Measurements from ENCODE around the gene SLCO2B1. TPM values are rescaled to one million over a fixed set of nuclear protein-coding genes. Genes with fewer than 3 reads are reported as not detected.

SLCO2B1 gene
- polyA plus RNA-seq, 10 donors = 9.1 to 19.4 (median 11.7) TPM

DNA sequence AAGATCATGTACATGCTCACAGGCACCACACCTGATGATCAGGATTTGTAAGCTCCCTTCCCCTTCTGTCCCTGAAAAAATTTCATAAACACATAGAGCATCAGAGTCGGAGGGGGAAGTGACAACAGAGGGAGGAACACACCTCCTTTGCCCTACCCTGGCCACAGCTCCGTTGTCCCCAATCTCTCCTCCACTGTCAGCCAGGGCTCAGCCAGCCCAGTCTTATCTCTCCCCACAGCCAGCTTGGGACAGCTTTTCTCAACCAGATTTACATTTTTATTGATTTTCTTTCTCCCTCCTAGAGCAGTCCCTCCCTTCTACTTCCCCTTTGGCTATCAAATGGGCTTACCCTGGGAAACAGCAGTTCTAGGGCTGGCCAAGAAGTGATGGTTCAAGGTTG lies 57.5 kb downstream of the SLCO2B1 start:
- DNase-seq = no peak

DNA sequence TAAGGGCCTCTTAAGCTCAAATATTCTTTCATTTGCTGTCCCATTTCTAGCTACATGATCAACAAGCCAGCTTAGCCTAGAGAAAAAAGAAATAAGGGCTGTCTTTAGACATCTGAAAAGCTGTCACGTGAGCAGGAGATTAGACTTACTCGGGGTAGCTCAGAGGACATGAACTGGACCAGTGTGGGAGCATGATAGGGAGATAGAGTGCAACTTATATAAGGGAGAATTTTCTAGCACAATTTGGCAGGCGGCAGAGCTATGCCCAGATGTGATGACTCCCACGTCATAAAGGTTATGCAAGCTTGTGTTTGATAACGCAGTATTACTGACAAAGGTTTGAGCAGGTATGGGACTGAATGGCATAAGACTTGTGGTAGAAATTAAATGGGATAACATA lies 61.5 kb downstream of the SLCO2B1 start:
- DNase-seq = no peak

DNA sequence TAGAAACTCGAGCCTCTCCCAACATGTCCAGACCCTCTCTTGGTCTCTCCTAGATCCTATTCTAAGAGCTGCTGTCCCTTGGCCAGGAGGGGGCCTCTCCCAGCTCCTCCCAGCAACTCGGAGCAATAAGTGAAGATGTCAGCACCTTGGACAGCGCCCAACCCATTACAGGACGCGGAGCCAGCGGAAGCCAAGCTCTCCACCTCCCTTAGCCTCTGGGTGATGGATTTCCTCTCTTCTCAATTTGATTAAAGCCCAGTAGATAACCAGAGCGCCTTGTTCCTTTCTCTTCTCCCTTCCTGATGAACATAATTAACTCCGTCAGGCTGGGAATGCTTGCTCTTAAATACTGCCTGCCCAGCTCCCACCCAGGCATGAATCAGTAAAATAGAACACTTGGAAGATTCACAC lies 63.5 kb downstream of the SLCO2B1 start:
- peak; percentile 75 to 89 (median 88) for DNase-seq

DNA sequence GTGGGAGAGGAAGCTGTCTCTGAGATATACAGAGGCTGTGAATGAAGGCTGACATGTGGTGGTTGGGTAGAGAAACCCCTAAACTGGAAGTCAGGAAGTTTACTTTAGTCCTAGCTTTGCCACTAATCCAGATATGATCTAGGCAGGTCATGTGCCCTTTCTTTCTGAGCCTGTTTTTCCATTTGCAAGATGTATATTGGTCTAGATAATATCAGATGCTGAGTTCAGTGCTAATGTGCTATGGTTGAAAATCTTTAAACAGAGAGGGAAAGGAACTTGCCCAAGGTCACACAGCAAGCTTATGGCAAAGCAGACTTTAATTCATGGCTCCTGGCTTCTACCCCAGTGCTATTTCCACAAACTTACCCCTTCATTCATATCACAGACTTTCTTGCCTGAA lies 63.9 kb downstream of the SLCO2B1 start:
- no peak for DNase-seq

DNA sequence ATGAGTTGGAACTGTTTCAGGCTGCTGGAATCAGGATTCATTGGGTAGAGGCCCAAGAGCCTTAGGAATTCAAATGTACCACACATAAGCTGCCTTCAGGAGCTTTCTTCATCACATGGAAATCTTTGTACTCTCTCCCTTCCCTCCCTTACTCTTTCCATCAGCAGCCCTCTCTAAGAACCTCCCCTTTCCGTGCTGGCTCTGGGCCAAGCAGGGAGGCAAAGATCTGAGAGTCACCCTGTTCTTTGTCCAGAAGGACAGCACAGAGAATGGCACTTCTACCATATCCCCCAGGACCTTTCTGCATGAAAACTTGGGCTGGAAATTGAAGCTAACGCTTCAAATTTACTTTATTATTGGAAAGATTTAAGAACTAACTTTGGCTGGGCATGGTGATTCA lies 69.0 kb downstream of the SLCO2B1 start:
- DNase-seq = no peak

DNA sequence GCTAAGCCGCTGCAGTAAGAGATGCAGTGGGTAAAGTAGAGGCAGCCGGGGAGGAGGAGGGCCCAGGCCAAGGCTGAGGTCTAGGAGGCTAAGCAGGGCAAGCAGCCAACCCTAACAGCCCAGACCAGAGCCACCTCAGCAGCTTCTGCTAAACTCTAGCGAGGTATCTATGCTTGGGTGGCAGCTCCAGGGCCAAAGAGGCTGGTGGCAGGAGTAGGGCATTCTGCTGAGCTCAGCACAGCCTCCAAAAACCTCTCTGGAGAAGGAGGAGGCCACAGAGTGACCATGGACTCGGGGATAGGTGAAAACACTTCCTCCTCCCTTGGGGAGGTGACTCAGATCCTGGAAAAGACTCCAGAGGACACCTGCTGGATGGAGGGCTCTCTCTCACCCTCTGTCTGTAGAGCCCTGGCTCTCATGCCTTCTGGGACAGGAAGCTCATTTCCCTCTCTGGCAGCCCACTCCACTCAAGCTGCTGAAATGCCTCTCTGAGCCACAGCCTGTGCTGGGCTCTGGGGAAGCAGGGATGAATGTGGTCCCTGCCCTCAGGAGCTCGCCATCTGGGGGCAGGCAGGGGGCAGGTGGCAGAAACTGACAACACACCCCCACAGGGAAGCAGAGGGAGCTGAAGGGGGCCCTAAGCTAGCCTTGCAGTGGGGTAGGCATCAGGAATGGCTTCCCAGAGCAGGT lies 73.2 kb downstream of the SLCO2B1 start:
- DNase-seq = no peak

DNA sequence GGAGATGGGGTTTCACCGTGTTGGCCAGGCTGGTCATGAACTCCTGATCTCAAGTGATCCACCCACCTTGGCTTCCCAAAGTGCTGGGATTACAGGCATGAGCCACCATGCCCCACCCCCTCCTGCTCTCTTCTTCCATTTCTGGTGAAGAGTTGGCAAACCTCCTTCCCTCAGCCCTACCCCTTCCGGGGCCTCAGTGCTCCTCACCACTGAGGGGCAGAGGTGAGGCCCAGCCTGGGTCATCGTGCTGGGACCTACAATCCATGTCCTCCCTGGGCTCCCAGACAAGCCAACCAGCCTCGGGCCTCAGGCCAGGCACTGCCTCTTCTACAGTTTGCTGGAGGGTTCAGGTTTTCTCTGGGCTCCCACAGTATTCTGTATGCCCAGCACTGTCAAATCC lies 74.9 kb downstream of the SLCO2B1 start:
- DNase-seq = no peak

DNA sequence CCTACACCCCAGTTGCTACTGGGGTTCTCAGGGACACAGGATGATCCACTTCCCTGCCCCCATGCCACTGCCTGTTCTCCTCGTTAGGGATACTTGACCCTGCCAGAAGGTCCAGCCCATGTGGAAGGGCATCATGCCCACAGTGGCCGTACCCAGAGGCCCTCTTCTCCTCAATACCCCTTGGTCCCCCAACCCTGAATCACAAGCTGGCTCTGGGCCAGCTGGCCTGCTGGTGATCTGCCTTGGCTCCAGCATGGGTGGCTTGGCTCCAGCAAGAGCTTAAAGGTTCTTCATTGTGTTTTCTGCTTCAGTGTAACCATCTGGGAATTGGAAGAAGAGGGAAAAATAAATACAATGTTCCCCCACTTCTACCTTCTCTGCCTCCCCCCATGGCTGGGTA lies 78.6 kb downstream of the SLCO2B1 start:
- DNase-seq = no peak

DNA sequence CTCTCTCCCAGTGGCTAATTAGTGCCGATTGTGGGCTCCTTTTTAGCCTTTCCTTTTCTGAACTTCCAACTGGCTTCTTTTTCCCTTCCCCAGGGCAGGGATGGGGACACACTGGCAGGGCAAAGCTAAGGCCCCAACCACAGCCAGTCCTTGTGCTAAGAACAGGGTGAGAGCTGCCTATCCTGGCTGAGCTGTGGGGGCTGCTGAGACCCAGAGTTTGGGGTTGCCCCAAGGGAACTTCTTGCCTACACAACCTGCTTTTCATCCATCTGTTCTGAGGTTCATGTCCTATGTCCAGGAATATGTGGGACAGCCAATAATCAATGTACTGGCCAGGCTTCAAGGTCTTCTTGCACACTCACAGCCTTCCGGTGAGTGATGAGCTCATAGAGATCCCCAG lies 79.7 kb downstream of the SLCO2B1 start:
- no peak for DNase-seq

DNA sequence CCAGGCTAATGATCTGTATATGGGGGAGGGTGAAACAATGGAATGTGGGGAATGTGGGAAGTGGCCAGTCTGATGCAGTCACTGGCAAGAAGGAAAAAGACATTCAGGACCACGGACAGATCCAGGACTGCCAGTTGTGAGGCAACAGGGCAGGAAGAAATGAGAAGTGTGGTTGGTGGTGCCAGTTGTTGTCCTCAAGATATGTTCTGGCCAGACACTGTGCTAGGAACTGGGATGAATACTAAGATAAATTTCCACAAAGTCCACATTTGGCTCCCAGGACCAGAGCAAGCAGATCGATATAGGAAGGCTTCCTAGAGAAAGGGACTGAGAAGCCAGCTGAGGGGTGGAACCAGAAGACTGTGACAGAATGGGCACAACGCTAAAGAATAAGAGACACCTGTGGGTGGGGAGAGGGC lies 82.9 kb downstream of the SLCO2B1 start:
- peak; percentile 32 to 50 (median 34) for DNase-seq

DNA sequence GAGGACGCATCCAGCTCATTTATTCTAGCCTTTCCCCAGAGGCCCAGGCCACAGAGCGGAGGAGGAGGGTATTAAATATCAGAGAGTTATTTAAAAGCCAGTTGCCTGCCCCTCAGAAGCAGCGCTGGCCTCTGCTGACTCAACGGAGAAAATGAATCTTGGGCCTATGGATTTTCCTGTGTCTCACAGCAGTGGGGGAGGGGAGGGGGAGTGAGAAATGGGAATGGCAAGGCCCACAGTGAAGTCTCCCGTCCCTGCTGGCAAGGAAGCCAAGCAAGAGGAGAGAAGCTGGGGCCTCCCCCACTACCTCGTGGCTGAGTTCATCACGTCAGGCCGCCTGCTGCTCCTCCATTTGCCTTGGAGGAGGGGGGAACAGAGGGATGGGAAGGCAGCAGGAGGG lies 85.2 kb downstream of the SLCO2B1 start:
- DNase-seq = no peak

DNA sequence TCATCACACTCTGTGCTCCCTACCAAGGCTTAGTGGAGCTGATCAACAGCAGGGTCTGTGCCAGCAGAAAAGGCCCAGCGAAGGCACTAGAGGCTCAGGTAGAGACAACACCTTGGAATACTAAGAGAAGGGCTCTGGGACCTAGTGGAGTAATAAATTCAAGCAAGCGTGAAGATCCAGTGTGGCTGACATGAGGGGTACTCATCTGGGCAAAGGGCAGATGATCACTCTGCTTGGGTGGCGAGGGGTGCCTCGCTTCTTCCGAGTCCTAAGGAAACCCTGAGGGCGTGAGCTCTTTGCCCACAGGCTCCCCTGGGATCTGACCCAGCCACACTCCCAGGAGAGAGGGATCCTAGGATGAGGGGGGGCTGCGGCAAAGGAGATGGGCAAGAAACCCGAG lies 86.1 kb downstream of the SLCO2B1 start:
- no peak for DNase-seq

DNA sequence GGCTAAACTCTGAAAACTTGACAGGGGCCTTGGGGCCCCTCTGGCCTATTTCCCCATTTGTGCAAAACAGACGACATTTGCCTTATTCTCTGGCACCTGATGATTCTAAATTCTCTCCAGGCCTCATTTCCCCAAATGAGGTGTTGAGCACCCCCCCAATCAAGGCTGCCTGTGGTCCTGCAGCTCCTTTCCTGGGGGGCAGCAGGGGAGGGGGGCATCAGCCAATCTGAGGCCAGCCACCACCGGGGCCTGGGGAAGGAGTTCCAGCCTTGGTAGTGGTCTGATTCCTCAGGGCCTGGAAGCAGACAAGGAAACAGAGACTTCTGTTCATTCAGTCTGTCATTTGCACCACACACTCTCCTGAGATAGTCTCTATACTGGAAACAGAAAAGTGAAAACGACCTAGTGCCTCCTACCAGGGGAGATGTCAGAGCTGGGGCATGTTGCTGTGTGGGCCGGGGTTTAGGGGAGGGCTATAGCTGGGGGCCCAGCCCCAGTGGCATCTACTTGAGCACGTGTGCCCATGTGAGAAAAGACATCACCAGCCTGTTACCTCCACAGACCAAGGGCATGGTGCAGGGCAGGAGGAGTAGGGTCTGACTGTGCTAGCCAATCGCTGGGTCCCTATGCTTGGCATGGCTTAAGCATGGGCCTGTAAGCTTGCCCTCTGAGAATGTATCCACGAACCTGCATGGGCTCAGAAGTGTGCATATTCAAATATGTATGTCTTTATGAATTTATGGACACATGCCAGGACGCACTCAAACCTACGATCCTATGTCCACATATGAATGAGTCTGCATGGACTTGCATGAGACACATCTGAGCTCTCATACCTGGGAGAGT lies 87.9 kb downstream of the SLCO2B1 start:
- no peak for DNase-seq

DNA sequence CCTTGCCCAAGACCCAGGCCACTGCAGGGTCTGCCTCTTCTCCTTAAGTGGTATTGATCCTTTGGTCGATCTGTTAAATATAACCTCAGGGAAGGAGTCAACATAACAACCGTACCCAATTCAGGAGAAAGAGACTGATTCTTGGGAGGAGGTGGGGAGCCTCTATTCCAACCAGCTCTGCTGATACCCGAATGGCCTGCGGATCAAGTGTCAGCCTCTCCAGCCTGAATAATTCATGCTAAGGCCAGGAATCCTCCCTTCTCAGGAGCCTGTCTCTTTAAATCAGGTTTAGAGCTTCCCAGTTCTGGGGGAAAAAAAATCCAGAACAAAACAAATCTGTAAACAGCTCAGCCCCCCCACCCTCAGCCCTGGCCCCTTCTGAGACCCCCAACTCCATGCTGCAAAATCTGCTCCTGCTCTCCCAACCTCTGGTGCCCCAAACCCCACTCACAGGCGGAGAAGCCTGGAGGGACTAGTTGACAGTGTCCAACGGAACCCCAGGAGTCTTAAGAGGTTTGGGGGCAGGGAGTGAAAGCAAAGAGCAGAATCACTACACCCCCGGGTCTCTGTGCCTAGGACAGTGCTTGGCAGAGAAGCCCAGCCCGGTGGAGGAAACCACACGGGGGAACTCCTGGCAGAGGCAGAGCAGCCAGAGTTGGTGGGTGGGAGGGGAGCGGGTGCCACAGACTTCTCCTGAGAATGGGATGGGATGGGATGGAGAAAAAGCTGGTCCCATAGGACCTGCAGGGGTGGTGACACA lies 88.8 kb downstream of the SLCO2B1 start:
- DNase-seq = no peak

DNA sequence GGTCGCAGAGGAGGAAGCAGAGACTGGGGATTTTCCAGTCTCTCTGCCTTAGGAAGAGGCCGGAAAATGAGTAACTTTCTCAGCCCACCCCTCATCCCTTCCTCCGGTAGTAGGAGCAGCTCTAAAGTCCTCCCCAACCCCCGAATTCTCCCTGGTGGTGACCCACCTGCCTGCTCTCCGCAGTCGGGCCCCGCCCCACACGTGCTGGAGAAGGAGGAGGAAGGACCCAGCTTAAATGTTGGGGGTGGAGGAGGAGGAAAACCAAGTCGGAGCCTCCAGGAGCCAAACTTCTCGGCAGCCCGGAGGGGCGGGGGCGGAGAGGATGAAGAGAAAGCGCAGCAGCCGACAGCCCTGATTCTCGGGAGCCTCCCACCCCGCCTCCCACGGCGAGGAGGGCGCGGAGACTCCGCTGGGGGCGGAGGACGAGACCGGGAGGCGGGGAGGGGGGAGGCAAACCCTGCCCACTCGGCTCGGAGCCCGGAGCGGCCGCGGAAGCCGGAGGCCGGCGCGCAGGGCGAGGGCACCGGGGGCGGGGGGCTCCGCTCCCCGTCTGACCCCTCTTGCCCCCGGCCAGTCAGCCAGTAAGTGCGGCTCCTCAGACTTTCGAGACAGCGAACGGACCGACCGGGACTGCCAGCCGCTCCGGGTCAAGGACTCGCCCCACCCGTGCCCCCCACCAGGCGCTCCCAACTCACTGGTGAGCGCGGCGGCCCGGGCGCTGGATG lies 89.6 kb downstream of the SLCO2B1 start, which contains the start of gene TPBGL:
TPBGL (plus strand) TSS at position 464 of the 725 bp plus-strand sequence. CDS start 276 bp downstream, outside the sequence.
- peak in 2 of 3 donors; percentile 22 to 55 for DNase-seq

DNA sequence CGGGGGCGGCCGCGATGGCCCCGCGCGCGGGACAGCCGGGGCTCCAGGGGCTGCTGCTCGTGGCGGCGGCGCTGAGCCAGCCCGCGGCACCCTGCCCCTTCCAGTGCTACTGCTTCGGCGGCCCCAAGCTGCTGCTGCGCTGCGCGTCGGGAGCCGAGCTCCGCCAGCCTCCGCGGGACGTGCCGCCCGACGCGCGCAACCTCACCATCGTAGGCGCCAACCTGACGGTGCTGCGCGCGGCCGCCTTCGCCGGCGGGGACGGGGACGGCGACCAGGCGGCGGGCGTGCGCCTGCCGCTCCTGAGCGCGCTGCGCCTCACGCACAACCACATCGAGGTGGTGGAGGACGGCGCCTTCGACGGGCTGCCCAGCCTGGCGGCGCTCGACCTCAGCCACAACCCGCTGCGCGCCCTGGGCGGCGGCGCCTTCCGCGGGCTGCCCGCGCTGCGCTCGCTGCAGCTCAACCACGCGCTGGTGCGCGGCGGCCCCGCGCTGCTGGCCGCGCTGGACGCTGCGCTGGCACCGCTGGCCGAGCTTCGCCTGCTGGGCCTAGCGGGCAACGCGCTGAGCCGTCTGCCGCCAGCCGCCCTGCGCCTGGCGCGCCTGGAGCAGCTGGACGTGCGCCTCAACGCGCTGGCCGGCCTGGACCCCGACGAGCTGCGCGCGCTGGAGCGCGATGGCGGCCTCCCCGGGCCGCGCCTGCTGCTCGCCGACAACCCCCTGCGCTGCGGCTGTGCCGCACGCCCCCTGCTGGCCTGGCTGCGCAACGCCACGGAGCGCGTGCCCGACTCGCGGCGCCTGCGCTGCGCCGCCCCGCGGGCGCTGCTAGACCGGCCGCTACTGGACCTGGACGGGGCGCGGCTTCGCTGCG lies 90.4 kb downstream of the SLCO2B1 start:
- DNase-seq = peak; percentile 86 to 95 (median 94)

DNA sequence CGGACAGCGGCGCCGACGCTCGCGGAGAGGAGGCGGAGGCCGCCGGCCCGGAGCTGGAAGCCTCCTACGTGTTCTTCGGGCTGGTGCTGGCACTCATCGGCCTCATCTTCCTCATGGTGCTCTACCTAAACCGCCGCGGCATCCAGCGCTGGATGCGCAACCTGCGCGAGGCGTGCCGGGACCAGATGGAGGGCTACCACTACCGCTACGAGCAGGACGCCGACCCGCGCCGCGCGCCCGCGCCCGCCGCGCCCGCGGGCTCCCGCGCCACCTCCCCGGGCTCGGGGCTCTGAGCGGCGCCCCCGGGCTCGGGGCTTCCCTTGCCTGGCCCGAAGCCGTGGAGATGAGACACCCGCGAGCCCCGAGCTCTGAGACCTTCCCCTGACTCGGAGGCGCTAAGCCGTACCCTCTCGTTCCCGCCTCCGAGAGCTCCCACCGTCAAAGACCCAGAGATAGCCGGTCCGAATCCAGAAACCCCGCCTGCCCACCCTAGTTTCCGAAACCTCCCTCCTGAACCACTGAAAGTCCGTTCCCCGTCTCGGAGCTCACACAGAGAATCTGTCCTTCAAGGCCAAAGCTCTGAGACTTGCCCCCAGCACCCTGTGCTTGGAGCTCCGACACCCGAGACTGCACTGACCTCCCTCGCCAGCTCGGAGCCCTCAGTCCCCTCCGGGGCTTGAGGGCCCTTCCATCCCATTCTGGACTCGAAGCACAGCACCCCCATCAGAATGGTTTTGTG lies 91.2 kb downstream of the SLCO2B1 start:
- peak in 1 of 3 donors; percentile 26 for DNase-seq

DNA sequence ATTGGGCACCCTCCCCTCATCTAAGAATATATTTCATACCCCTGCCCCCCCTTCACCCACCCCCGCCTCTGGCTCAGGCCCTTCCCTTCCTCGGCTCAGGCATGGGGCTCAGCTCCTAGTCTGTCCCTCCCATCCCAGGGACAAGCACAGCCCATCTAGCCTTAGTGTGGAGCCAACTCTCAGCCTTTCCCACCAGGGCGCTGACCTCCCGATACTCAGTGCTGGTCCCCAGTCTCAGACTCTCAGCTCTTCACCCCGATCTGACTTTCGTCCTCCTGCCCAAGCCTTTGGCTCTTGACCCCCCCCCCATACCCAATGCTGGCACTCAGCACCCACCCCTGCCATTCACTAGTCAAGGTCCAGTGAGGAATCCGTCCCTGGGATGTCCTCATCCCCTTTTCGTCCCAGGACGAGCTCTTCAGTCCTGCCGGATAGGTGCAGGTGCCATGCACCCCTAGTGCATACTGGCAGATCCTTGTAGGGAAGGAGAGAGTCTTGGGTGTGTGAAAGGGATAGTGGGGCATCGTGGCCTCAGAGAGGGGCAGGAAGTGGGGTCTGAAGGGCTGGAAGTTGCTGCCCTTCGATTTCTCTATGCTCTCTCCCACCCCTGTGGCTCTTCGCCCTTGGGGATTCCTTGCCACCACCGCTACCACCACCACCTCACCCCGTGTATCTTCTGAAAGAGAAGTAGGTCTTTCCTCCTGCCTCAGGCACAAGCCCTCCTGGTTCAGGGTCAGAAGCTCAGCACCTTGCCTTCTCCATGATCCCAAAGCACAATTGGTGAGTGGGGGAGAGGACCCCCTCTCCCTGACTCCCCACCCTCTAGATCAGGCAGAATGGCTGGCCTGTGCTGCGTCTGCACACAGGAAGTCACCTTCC lies 92.1 kb downstream of the SLCO2B1 start:
- DNase-seq = no peak
